Measurements from ENCODE around the gene LAMB1. TPM values are rescaled to one million over a fixed set of nuclear protein-coding genes. Genes with fewer than 3 reads are reported as not detected.

The LAMB1 gene
- total RNA-seq, 4 donors from 2014 or later = 43.9 to 84.8 (median 65.2) TPM

GRCh38 chr7:107955394-107955793 is 47.6 kb downstream of the LAMB1 start:
- H3K4me3 ChIP-seq (ENCODE audit: low read depth, poor library complexity, severe bottlenecking) = no peak overlapping the region
- no peak for DNase-seq (ENCODE audit: low spot score in 2 of 2)
- TF ChIP-seq CTCF (IDR thresholded peaks at IDR 0.05) = no peak
- TF ChIP-seq POLR2A (IDR thresholded peaks at IDR 0.05) = no peak
- intact Hi-C loops (cut with DNase I; ENCODE audit: low total_unique reads) = no loop called here
- WGBS, 2 donors = 93 to 99% methylated on average over 5 of the region's 5 CpGs

GRCh38 chr7:107953924-107954303 is 49.0 kb downstream of the LAMB1 start:
- no peak overlapping the region for H3K4me3 ChIP-seq (ENCODE audit: low read depth, poor library complexity, severe bottlenecking)
- 97 to 98% methylated on average over 2 of the region's 2 CpGs for WGBS, 2 donors
- TF ChIP-seq CTCF (IDR thresholded peaks at IDR 0.05) (no peak), POLR2A (IDR thresholded peaks at IDR 0.05) (no peak)
- intact Hi-C loops (cut with DNase I; ENCODE audit: low total_unique reads) = no loop called here
- DNase-seq (ENCODE audit: low spot score in 2 of 2) = no peak

GRCh38 chr7:107953265-107953923 is 49.6 kb downstream of the LAMB1 start:
- intact Hi-C loops (cut with DNase I; ENCODE audit: low total_unique reads) = no loop called here
- 78 to 79% methylated on average over 10 of the region's 10 CpGs for WGBS, 2 donors
- peak in 1 of 2 donors; percentile 72 for DNase-seq (ENCODE audit: low spot score in 2 of 2)
- H3K4me3 ChIP-seq (ENCODE audit: low read depth, poor library complexity, severe bottlenecking) = no peak overlapping the region
- no peak for TF ChIP-seq POLR2A (IDR thresholded peaks at IDR 0.05)
- TF ChIP-seq CTCF (IDR thresholded peaks at IDR 0.05) = no peak

- intact Hi-C loops (cut with DNase I; ENCODE audit: low total_unique reads) = no loop called here
- H3K4me3 ChIP-seq (ENCODE audit: low read depth, poor library complexity, severe bottlenecking) = no peak overlapping the region
- no peak for TF ChIP-seq POLR2A (IDR thresholded peaks at IDR 0.05)
- TF ChIP-seq CTCF (IDR thresholded peaks at IDR 0.05) = no peak
- DNase-seq (ENCODE audit: low spot score in 2 of 2) = peak in 1 of 2 donors; percentile 81
- WGBS, 2 donors = 83 to 85% methylated on average over 9 of the region's 9 CpGs
Measured at GRCh38 chr7:107951896-107952295, 51.1 kb downstream of the LAMB1 start.

GRCh38 chr7:107951172-107951787 is 51.7 kb downstream of the LAMB1 start:
- H3K4me3 ChIP-seq (ENCODE audit: low read depth, poor library complexity, severe bottlenecking) = no peak overlapping the region
- TF ChIP-seq CTCF (IDR thresholded peaks at IDR 0.05) (no peak), POLR2A (IDR thresholded peaks at IDR 0.05) (no peak)
- WGBS, 2 donors = 93% methylated on average over 14 of the region's 14 CpGs
- intact Hi-C loops (cut with DNase I; ENCODE audit: low total_unique reads) = no loop called here
- peak; percentile 11 to 65 for DNase-seq (ENCODE audit: low spot score in 2 of 2)

Measured in lower leg skin (tissue), 4 donors.